ENCODE data around the gene PNCK. TPM values are rescaled to one million over a fixed set of nuclear protein-coding genes. Genes with fewer than 3 reads are reported as not detected.

The PNCK gene
- total RNA-seq, 1 experiment from 2014 or later, result 0.70 TPM

- DNase-seq (ENCODE audit: low spot score), result no peak
Measured at GRCh38 chrX:153641627-153642026, 32.0 kb downstream of the PNCK start.

DNA sequence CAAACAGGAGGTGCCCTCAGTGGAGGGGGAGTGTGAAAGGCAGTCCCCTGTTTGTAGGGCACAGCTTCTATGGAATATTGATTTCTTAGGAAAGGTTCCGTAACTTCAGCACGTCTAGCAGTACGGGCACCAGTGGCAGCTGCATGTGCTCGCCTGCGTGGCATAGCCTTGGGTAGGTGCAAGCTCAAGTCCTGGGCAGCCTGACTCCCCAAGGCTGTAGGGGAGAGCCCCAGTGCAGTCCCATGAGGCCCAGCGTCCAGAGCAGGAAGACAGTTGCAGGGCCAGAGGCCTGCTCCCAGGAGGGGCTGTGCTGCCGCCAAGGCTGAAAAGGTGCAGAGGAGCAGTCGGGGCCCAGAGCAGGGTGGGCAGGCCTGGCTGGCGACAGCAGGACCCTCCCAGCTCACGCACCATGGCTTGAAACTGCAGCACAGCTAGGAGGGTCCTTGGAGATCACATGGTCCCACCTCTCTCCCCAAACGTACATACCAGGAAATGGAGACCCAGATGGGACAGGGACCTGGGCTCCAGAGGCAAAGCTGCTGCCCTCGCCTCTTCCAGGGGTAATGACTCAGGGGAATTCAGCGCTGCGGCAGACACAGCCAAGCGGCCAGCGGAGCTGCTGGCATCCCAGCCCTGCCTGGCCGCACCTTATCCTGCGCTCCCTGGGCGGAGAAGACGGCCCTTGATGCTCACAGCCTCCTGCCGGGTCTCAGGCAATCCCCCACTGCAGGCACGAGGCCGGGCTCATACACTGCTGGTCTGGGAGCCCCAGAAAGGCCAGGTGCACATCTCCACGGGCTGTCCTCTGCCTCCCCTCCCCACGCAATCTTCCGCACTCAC is 32.7 kb downstream of the PNCK start:
- no peak for DNase-seq (ENCODE audit: low spot score)

DNA sequence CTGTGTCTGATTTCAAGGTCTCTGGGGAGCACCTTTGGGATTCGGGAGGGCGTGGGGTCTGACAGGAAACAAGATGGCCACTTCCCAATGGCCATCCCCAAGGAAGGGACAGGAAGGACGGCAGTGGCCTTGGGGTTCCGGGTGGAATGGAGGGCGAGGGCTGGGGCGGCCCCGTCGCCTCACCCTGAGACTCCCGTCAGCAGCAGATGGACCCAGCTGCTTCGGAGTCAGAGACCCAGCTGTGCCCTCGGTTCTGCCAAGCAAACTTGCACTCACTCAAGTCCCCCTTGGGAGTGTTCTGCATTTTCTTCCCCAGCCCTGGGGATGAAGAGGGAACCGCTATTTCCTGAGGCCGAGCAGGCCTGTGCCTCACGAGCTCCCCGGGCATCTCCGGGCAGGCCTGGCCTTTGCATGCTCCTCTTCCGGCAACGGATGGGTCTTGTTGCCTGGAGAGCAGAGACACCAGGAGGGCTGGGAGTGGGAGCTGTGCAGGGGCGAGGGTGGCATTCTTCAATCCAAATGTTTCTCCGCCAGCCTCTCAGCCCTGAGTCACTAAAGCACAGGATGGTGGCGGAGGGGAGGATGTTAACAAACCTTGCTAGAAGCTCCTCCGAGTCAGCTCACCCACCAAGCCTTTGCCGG is 33.4 kb downstream of the PNCK start:
- DNase-seq (ENCODE audit: low spot score), result no peak

DNA sequence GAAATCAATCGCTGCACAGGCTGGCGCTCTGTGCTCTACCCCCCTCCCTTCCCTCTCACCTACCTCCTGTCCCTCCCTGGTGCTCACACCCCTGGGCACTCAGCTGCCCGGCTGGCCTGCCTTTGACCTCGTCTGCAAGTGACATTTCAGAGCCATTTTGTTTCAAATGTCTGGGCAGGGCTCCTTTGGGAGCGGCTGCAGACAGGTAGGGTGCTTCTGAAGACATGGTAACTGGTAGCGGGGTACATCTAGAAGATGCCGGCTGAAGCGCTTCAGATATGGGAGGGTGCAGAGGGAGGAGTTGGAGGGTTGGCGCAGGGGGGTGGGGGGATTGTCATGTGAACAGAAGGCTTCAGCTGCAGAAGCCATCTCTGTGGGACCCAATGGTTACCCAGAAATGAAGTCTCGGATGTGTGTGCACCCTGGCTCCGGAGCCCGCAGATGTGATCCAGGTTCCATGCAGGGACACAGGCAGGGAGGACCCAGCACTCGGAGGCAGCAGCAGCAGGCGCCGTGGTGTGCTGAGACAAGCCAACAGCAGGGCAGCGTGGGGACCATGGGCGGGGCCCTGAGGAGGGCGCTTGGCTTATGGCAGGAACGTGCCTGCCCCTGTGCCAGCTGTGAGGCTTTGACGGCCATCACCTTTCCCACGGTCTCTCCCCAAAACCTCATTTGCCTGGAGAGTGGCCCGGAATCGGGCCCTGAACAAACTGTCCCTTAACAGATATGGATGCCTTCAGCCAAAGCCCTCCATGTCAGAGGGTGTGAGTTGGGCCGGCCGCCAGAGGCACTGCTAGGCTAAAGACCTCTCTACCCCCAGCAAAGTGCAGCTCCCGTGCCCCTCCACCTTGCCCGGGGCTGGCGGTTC is 34.2 kb downstream of the PNCK start:
- DNase-seq (ENCODE audit: low spot score), result no peak

DNA sequence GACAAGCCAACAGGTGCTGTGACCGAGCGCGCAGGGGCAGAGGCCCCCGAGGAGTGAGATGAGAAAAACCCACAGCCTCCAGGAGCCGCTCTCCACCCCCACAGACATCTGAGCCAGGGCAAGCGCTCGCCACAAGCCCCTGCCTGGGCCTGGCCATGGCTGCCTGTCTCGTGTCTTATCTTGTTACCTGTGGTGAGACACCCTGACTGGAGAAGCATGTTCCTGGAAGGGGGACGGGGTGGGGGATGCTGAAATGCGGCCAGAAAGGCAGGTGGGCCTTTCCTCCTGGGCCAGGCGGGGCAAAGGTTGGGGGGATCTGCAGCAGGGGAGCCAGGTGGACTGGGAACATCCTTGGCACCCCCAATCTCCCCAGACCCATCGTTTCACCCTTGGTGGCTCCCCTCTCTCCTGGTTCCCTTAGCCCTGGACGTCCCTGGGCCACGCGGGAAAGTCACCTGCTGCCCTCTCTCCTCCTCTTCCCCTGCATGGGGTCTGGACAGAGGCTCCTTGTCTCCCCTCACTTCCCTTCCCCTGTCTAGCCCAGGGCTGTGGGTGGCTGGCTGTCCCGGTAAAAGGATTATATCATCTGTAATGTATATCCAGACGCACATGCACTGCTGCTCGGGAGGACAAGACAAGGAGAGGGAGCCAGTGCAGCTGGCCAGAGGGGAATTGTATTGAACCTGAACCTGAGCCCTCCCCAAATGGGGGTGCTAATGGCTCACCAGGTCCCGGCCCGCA is 35.0 kb downstream of the PNCK start:
- no peak for DNase-seq (ENCODE audit: low spot score)

DNA sequence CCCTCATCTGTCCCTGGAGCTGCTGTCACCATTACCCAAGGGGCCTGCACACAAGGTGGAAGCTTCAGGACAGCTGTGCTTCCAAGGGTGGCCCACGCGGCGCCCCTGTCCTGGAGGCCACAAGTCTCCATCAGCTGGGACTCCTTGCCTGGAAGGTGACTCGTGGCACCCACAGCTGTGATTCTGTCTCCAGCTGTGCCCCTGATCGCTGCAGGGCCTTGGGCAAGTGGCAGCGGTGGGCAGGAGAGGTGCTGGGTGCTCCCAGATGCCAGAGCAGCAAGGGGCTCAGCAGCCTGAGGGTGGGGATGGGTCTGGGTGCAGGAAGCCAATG is 35.6 kb downstream of the PNCK start:
- no peak for DNase-seq (ENCODE audit: low spot score)

- DNase-seq (ENCODE audit: low spot score), result no peak
Measured at GRCh38 chrX:153637121-153638040, 36.2 kb downstream of the PNCK start.

- no peak for DNase-seq (ENCODE audit: low spot score)
Measured at GRCh38 chrX:153636716-153637115, 36.9 kb downstream of the PNCK start.

- peak; percentile 62 for DNase-seq (ENCODE audit: low spot score)
Measured at GRCh38 chrX:153635788-153636668, 37.6 kb downstream of the PNCK start.

GRCh38 chrX:153635388-153635787 is 38.2 kb downstream of the PNCK start:
- no peak for DNase-seq (ENCODE audit: low spot score)

DNA sequence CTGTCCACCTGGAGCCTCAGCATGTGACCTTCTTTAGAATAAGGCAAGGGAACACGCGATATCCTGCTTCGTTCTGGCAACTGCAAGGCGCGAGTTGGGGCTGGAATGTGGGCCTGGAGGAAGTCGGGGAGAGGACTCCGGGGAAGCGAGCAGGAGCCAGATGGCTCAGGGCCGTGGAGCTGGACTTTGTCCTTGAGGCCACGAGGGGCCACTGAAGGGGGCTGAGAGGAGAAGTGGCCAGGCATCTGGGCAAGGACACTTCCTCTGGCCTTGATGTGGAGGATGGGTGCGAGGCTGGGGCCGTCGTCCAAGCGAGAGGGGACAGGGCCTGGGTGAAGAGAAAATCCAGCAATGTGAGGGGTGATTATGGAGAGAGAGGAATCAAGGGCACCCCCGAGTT is 38.8 kb downstream of the PNCK start:
- DNase-seq (ENCODE audit: low spot score), result no peak

DNA sequence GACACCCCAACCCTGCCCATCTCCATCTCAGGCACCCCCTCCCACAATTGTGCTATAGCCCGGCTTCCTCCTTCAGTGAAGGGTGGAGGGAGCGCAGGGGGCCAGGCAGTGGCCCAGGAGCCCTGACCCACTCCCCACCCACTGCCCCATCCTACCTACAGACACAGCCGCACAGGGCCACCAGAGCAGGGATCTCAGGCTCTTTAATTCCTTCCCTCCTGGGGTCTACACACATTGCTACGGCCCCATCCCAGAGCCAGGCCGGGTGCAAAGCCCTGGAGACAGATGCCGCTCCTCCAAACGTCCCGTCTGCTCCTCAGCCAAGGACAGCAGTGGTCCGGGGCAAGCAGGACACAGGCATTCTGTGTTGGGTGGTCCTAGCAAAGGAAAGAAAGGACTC is 39.4 kb downstream of the PNCK start:
- DNase-seq (ENCODE audit: low spot score), result no peak

GRCh38 chrX:153633607-153634180 is 39.9 kb downstream of the PNCK start:
- DNase-seq (ENCODE audit: low spot score), result no peak

- no peak for DNase-seq (ENCODE audit: low spot score)
Measured at GRCh38 chrX:153633048-153633447, 40.6 kb downstream of the PNCK start.

DNA sequence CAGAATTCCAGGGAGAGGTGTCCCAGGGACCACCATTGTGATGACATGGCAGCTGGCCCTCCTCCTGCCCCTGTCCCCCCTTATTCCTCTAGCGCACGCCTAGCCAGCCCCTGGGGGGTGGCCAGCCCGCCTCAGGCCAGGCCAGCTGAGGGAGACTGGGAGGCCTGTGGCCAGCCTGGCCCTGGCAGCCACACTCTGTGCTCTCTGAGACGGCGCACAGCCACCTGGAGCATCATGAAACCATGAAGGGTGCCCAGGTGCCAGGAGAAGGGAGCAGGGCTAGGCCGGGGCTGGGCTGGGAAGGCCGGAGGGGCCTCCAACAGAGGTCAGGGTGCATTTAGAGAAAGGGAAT is 41.0 kb downstream of the PNCK start:
- no peak for DNase-seq (ENCODE audit: low spot score)

GRCh38 chrX:153631907-153632594 is 41.6 kb downstream of the PNCK start:
- no peak for DNase-seq (ENCODE audit: low spot score)

DNA sequence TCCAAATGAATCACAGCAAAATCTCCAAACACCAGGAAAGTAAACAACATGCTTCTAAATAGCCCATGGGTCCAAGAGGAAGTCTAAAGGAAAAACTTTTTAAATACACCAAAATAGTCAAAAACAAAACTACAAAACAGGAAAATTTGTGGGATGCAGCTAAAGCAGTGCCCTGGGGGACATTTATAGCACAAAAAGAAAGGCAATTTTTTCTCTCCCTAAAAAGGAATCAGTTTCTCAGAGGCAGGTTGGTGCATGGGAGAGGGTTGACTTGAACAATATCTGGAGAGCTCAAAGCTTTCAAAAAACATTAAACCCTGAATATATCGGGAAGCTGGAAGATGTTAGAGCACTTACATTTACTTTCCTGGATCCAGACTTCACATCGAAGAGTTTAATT is 42.3 kb downstream of the PNCK start:
- DNase-seq (ENCODE audit: low spot score), result no peak

DNA sequence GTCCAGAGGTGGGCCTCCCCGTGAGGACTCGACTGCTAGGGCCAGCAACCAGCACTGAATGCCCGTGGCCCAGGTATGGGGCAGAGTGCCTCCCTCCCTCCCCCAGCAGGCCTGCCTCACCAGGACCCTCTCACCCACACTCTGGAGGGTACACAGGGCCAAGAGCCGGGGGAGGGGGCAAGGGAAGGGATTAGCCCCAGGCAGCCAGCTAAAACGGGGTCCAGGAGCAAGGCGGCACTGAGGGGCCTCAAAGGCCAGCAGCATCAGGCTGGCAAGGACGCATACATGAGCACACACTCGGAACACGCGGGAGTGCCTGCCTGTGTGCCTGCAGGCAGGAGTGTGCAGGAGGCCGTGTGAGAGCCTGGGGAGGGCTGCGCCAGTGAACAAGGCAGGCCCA is 44.9 kb downstream of the PNCK start:
- DNase-seq (ENCODE audit: low spot score), result no peak

GRCh38 chrX:153628129-153628528 is 45.5 kb downstream of the PNCK start:
- no peak for DNase-seq (ENCODE audit: low spot score)
